Subcutaneous adipose tissue (tissue), 4 donors: ENCODE measurements around the gene COBLL1. TPM values are rescaled to one million over a fixed set of nuclear protein-coding genes. Genes with fewer than 3 reads are reported as not detected.

Source experiments
- total RNA-seq, 4 donors: library from RNA; depleted of rRNA; stranded (reverse); fragments of >200 nt; gene quantifications; one replicate each; pipeline ENCODE4 v1.1.0, GENCODE V29; 2016
- TF ChIP-seq, protein P1 (sequence below): fragments of 450-650 bp; IDR thresholded peaks from one replicate; pipeline ENCODE4 v1.5.1; 2016; ENCODE audit warnings: low read depth, mild to moderate bottlenecking, control low read depth, antibody characterized with exemption, moderate library complexity

COBLL1 gene
- total RNA-seq, 4 donors from 2014 or later = 38.4 to 123 (median 91.5) TPM

- TF ChIP-seq, protein P1, sequence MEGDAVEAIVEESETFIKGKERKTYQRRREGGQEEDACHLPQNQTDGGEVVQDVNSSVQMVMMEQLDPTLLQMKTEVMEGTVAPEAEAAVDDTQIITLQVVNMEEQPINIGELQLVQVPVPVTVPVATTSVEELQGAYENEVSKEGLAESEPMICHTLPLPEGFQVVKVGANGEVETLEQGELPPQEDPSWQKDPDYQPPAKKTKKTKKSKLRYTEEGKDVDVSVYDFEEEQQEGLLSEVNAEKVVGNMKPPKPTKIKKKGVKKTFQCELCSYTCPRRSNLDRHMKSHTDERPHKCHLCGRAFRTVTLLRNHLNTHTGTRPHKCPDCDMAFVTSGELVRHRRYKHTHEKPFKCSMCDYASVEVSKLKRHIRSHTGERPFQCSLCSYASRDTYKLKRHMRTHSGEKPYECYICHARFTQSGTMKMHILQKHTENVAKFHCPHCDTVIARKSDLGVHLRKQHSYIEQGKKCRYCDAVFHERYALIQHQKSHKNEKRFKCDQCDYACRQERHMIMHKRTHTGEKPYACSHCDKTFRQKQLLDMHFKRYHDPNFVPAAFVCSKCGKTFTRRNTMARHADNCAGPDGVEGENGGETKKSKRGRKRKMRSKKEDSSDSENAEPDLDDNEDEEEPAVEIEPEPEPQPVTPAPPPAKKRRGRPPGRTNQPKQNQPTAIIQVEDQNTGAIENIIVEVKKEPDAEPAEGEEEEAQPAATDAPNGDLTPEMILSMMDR = no peak
Measured at GRCh38 chr2:164677271-164677670, 164.4 kb downstream of the COBLL1 start.

DNA sequence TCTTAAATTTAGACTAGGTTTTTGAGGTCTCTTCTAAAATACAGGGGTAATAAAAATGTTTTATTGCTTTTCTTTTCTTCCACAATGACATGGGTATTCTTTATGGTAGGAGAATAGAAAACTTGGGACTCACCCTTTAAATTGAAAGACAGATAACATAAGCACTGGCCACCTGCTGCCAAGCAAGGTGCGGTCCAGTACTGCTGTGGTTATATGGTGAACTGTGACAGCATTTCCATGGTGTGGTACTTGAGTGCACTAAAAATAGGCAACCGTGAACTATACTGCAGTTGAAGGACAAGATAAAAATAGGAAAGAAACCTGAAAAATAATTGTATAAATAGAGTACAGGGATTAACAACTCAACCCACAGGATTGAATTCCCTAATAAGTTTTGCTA, 165.9 kb downstream of the COBLL1 start:
- TF ChIP-seq, protein P1 = no peak

DNA sequence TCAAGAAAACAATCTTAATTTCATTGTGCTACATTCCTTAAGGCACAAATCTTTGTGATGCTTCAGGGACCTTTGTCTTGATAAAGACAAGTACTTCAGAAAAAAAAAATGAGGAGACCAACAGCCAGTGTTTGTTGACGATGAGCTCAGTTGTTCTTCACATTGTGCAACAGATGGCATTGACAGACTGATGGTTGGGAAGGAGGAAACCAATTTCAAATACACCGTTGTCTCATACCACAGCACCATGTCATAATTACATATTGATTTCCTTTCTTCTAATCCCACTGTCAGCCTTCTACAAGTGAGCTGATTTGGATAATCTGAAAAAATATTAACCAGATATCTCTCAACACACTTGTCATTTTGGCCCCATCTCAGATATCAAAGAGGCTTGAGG, 166.6 kb downstream of the COBLL1 start:
- TF ChIP-seq, protein P1 = no peak

- TF ChIP-seq, protein P1 = no peak
Measured at GRCh38 chr2:164671664-164672396, 169.8 kb downstream of the COBLL1 start.

DNA sequence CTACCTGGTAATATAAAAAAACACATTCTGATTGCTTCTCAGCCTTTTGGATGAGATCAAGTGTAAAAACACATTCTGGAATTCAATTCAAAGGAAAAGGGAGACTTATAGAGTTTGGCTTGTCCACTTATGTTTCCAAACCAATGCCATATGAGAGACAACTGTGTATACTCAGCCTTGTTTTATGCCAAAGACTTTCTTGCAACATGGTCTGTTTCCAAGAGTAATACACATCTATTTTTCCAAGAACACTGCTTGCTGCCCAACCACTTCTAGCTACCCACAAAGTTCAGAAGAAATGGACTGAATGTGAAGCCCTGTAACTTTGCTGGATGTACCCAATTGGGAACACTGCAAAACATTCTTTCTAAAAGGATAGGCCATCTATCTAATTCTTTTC, 172.3 kb downstream of the COBLL1 start:
- TF ChIP-seq, protein P1 = no peak

DNA sequence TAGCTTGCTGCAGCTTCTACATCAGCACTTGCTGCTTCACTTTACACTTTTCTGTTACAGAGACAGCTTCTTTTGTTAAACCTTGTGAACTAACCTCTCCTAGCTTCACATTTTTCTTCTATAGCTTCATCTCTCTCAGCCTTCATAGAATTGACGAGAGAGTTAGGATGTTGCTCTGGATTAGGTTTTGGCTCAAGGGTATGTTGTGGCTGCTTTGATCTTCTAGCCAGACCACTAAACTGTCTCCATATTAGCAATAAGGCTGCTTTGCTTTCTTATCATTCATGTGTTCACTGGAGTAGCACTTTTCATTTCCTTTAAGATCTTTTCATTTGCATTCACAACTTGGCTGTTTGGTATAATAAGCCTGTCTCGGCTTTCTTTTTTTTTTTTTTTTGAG, 174.1 kb downstream of the COBLL1 start:
- TF ChIP-seq, protein P1 = no peak

DNA sequence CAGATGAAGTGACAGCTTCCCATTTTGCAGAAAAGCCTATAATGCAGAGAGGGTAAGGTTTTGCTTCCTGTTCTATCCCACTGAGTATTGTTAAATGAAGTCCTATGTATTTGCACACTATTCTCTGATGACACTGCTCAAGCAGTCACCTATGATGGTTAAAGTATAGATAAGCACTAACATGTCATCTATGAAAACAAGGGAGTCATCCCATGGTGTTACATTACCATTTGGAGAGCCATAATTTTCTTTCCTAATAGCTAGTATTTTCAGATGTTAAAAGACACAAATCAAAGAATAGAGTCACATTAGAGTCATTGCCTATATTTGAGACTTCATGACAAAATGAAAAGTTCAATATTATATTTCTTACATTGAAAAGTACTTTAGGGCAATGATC, 177.6 kb downstream of the COBLL1 start:
- TF ChIP-seq, protein P1 = no peak
